ENCODE measurements around the gene GOLPH3L. TPM values are rescaled to one million over a fixed set of nuclear protein-coding genes. Genes with fewer than 3 reads are reported as not detected.
"Not testable (repeated sequence)": the region's sequence is repeated elsewhere in the genome, so short reads cannot be mapped to it uniquely, and the experiment has no call there.

The GOLPH3L gene
- total RNA-seq, 1 donor from 2014 or later, result 30.9 TPM

GRCh38 chr1:150718225-150718891, 21.4 kb upstream of the GOLPH3L start:
- Mint-ChIP-seq H3K27ac (no peak overlapping the region), H3K4me1 (ENCODE audit: unreplicated experiment) (no peaks in the 10 kb centered on the region), H3K36me3 (no peaks in the 10 kb centered on the region), H3K27me3 (no peaks in the 10 kb centered on the region), H3K4me3 (no peak overlapping the region), H3K9me3 (peaks cover 3% of the 10 kb centered on the region)
- no peak for TF ChIP-seq CTCF (conservative IDR thresholded peaks at IDR 0.05)
- no peak for DNase-seq (ENCODE audit: extremely low spot score, unreplicated experiment)

GRCh38 chr1:150709031-150709430, 12.1 kb upstream of the GOLPH3L start:
- DNase-seq (ENCODE audit: extremely low spot score, unreplicated experiment); H3K27me3 Mint-ChIP-seq; H3K4me3 Mint-ChIP-seq; H3K9me3 Mint-ChIP-seq; H3K27ac Mint-ChIP-seq; H3K36me3 Mint-ChIP-seq; H3K4me1 Mint-ChIP-seq (ENCODE audit: unreplicated experiment): not testable (repeated sequence)

- no peaks in the 10 kb centered on the region for H3K9me3 Mint-ChIP-seq
- no peak overlapping the region for H3K27ac Mint-ChIP-seq
- H3K4me3 Mint-ChIP-seq, result no peak overlapping the region
- H3K36me3 Mint-ChIP-seq, result no peaks in the 10 kb centered on the region
- no peaks in the 10 kb centered on the region for H3K4me1 Mint-ChIP-seq (ENCODE audit: unreplicated experiment)
- no peaks in the 10 kb centered on the region for H3K27me3 Mint-ChIP-seq
- no peak for DNase-seq (ENCODE audit: extremely low spot score, unreplicated experiment)
- TF ChIP-seq CTCF (conservative IDR thresholded peaks at IDR 0.05), result no peak
Measured at GRCh38 chr1:150708595-150708994, 11.6 kb upstream of the GOLPH3L start.

- Mint-ChIP-seq H3K36me3 (no peaks in the 10 kb centered on the region), H3K4me3 (no peak overlapping the region), H3K27me3 (peaks cover 3% of the 10 kb centered on the region), H3K4me1 (ENCODE audit: unreplicated experiment) (no peaks in the 10 kb centered on the region), H3K9me3 (no peaks in the 10 kb centered on the region), H3K27ac (no peak overlapping the region)
- DNase-seq (ENCODE audit: extremely low spot score, unreplicated experiment), result no peak
- TF ChIP-seq CTCF (conservative IDR thresholded peaks at IDR 0.05), result no peak
Measured at GRCh38 chr1:150706091-150706490, 9.1 kb upstream of the GOLPH3L start.

GRCh38 chr1:150703427-150703826, 6.5 kb upstream of the GOLPH3L start:
- Mint-ChIP-seq H3K9me3 (no peaks in the 10 kb centered on the region), H3K27me3 (peaks cover 7% of the 10 kb centered on the region), H3K27ac (no peak overlapping the region), H3K4me1 (ENCODE audit: unreplicated experiment) (no peaks in the 10 kb centered on the region), H3K36me3 (no peaks in the 10 kb centered on the region), H3K4me3 (no peak overlapping the region)
- TF ChIP-seq CTCF (conservative IDR thresholded peaks at IDR 0.05), result no peak
- DNase-seq (ENCODE audit: extremely low spot score, unreplicated experiment), result no peak

GRCh38 chr1:150696590-150696989, 364 bp downstream of the GOLPH3L start:
- Mint-ChIP-seq H3K27ac (peak overlapping the region; percentile 94), H3K4me1 (ENCODE audit: unreplicated experiment) (peaks cover 15% of the 10 kb centered on the region), H3K36me3 (peaks cover 15% of the 10 kb centered on the region), H3K9me3 (no peaks in the 10 kb centered on the region), H3K27me3 (peaks cover 7% of the 10 kb centered on the region), H3K4me3 (peak overlapping the region; percentile 99)
- no peak for DNase-seq (ENCODE audit: extremely low spot score, unreplicated experiment)
- no peak for TF ChIP-seq CTCF (conservative IDR thresholded peaks at IDR 0.05)

Measured in type B pancreatic cell (in vitro differentiated cells).